IPS-20b (cell line): ENCODE results near the gene CATSPERE.
"Not testable (repeated sequence)": the region's sequence is repeated elsewhere in the genome, so short reads cannot be mapped to it uniquely, and the experiment has no call there.

Experiments used
- H3K27ac ChIP-seq: one replicate; pipeline ENCODE4 v1.5.1; 2013; ENCODE audit warnings: low read length
- H3K27me3 ChIP-seq: 2 replicates; pipeline ENCODE4 v1.6.1; 2013; ENCODE audit warnings: mild to moderate bottlenecking, low read length, inconsistent platforms; ENCODE audit not compliant: insufficient read depth
- H3K36me3 ChIP-seq: 2 replicates; pipeline ENCODE4 v1.6.1; 2013; ENCODE audit warnings: low read depth, mild to moderate bottlenecking, inconsistent platforms, low read length, moderate library complexity; ENCODE audit not compliant: insufficient read depth
- H3K4me1 ChIP-seq: 2 replicates; pipeline ENCODE4 v1.6.1; 2013; ENCODE audit warnings: mild to moderate bottlenecking, control low read depth, inconsistent platforms, low read length, moderate library complexity; ENCODE audit not compliant: insufficient read depth
- H3K4me3 ChIP-seq: 2 replicates; pipeline ENCODE4 v1.5.1; 2013; ENCODE audit warnings: mild to moderate bottlenecking, low read length, inconsistent platforms
- H3K9ac ChIP-seq: 2 replicates; pipeline ENCODE4 v1.6.1; 2013; ENCODE audit warnings: low read depth, mild to moderate bottlenecking, inconsistent platforms, low read length, moderate library complexity
- H3K9me3 ChIP-seq: 2 replicates; pipeline ENCODE4 v1.6.1; 2013; ENCODE audit warnings: mild to moderate bottlenecking, low read depth, low read length, inconsistent platforms; ENCODE audit not compliant: insufficient read depth

CATSPERE gene

GRCh38 chr1:244659694-244660093 lies 198.6 kb downstream of the CATSPERE start:
- peaks cover 22% of the 10 kb centered on the region for H3K4me1 ChIP-seq
- peaks cover 33% of the 10 kb centered on the region for H3K36me3 ChIP-seq
- no peak overlapping the region for H3K27ac ChIP-seq

DNA sequence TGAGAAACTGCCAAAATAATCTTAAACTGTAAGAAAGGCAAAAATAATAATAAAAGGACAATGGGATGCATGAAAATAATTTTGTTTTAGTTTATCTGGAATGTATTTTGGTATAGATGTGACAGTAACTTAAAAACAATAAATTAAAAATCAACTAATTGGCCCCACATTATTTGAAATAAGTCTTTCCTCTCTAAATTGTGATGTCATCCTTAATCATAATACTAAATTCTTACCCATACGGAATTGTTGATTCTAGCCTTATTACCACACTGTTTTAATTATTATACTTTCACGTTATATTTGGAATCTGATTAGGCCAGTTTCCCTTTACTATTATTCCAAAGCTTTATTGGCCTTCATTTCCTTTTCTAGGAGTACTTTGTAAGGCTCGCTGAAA lies 199.5 kb downstream of the CATSPERE start:
- Histone ChIP-seq H3K36me3 (peaks cover 33% of the 10 kb centered on the region), H3K27me3 (no peaks in the 10 kb centered on the region), H3K27ac (no peak overlapping the region), H3K4me1 (peaks cover 17% of the 10 kb centered on the region), H3K9me3 (no peaks in the 10 kb centered on the region), H3K9ac (no peak overlapping the region), H3K4me3 (no peak overlapping the region)

More at GRCh38 chr1:244659694-244660093, 198.6 kb downstream of the CATSPERE start:
- Histone ChIP-seq H3K9me3 (no peaks in the 10 kb centered on the region), H3K4me3 (no peak overlapping the region), H3K9ac (no peak overlapping the region), H3K27me3 (no peaks in the 10 kb centered on the region)

- H3K36me3 ChIP-seq, result peaks cover 33% of the 10 kb centered on the region
- H3K27me3 ChIP-seq, H3K27ac ChIP-seq, H3K4me3 ChIP-seq, H3K9ac ChIP-seq, H3K9me3 ChIP-seq: not testable (repeated sequence)
- H3K4me1 ChIP-seq, result peaks cover 12% of the 10 kb centered on the region
These were observed 200.7 kb downstream of the CATSPERE start for GRCh38 chr1:244661569-244662312.

GRCh38 chr1:244662599-244662998 lies 201.5 kb downstream of the CATSPERE start:
- Histone ChIP-seq H3K36me3 (peaks cover 25% of the 10 kb centered on the region), H3K27ac (no peak overlapping the region), H3K27me3 (no peaks in the 10 kb centered on the region), H3K4me3 (no peak overlapping the region), H3K9me3 (no peaks in the 10 kb centered on the region), H3K9ac (no peak overlapping the region), H3K4me1 (peaks cover 12% of the 10 kb centered on the region)

DNA sequence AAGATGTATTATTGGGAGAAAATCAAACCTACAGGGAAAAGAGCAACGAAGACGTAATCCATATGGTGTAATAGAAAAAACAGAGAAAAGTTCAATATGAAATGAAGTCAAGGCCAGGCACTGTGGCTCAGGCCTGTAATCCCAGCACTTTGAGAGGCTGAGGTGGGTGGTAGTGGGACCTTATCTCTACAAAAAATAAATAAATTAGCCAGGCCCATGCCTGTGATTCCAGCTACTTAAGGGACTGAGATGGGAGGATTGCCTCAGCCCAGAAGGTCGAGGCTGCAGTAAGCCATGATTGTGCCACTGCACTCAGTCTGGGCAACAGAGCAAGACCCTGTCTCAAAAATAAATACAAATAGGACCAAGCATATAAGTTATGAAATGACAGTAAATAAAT lies 203.3 kb downstream of the CATSPERE start:
- Histone ChIP-seq H3K27ac (no peak overlapping the region), H3K9ac (no peak overlapping the region), H3K9me3 (no peaks in the 10 kb centered on the region), H3K4me3 (no peak overlapping the region), H3K27me3 (no peaks in the 10 kb centered on the region), H3K36me3 (peaks cover 13% of the 10 kb centered on the region; the same call in 1 of the 2 replicates), H3K4me1 (peaks cover 4% of the 10 kb centered on the region)

DNA sequence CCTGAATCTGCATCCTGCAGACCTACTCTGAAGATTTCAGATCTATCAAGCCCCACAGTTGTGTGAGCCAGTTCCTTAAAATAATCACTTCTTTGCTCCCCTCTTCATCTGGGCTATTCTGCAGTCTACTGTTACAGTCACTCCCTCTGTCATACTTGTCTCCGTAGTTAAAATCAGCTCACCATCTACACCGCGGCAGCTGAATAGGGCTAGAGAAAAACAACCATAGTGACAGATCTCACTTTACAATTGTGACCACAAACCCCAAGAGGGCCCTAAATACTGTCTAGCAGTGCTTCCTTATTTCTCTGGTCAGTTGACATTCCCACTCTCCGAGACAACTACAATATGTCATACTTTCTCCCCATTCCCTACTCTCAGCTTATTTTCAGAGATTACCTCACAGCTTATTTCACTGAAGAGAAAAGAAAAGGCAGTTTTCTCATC lies 204.7 kb downstream of the CATSPERE start:
- Histone ChIP-seq H3K4me1 (peaks cover 4% of the 10 kb centered on the region; the same call in 1 of the 2 replicates), H3K27ac (no peak overlapping the region), H3K36me3 (peaks cover 5% of the 10 kb centered on the region; the same call in 1 of the 2 replicates)

GRCh38 chr1:244666672-244667418 lies 205.8 kb downstream of the CATSPERE start:
- not testable (repeated sequence) for H3K4me3 ChIP-seq, H3K9me3 ChIP-seq, H3K4me1 ChIP-seq, H3K27me3 ChIP-seq, H3K36me3 ChIP-seq, H3K27ac ChIP-seq, H3K9ac ChIP-seq

More for the DNA sequence above, 204.7 kb downstream of the CATSPERE start:
- H3K9me3 ChIP-seq, result no peaks in the 10 kb centered on the region
- H3K9ac ChIP-seq, result no peak overlapping the region
- H3K4me3 ChIP-seq, result no peak overlapping the region
- no peaks in the 10 kb centered on the region for H3K27me3 ChIP-seq

DNA sequence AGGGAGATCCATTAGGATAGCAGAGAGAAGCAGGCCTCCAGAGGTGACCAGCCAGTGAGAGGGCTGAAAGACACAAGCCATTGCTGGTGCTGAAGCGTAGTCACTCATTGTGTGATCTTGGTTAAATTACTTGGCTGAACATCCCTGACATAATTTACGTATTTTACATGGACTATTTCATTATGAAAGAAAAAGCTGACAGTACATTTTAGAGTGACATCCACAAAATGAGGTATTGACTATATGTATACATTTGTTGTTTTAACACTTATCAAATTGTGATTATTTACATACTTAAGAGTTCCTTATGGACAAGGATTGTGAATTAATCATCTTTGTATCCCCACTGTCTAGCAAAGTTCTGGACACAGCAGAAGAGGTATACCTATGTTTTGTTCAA lies 206.7 kb downstream of the CATSPERE start:
- Histone ChIP-seq H3K27ac (no peak overlapping the region), H3K9ac (no peak overlapping the region), H3K27me3 (no peaks in the 10 kb centered on the region), H3K4me3 (no peak overlapping the region), H3K36me3 (peaks cover 10% of the 10 kb centered on the region; the same call in 1 of the 2 replicates), H3K4me1 (peaks cover 4% of the 10 kb centered on the region; the same call in 1 of the 2 replicates), H3K9me3 (no peaks in the 10 kb centered on the region)

DNA sequence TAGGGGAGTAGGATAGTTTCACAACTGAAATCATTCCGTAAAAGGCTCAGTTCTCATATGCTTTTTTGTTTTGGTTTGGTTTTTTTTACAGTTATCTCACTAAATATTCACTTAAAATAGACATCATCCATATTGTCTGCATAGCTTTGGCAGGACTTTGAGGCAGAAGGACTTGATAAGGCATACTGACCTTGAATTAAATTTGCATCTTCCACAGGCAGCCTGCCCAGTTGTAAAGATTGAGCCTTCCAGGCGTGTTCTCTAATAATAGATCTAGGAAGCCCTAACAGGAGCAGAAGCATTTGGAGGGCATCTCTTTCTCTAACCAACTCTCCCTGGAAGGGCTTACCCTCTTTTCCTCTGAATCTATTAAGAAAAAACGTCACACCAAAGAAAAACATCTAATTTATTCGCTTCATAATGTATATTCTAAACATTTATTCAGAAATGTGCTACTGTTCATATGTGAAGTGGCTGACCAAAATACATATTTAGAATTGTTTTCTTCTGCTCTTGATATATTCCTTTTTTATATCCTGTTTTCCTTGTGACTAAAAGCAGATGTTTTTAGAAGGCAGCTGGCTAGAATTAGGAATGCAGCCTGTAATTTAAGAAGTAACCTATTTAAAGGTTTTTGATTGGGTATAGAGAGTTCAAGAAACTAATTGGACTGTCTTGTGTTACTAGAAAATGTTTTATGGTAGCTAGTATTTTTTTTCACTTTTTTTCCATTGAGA lies 212.0 kb downstream of the CATSPERE start:
- no peak overlapping the region for H3K4me3 ChIP-seq
- no peak overlapping the region for H3K27ac ChIP-seq
- H3K9ac ChIP-seq, result no peak overlapping the region
- no peaks in the 10 kb centered on the region; the same call in 1 of the 2 replicates for H3K4me1 ChIP-seq
- H3K27me3 ChIP-seq, result no peaks in the 10 kb centered on the region
- H3K9me3 ChIP-seq, result no peaks in the 10 kb centered on the region
- H3K36me3 ChIP-seq, result peaks cover 19% of the 10 kb centered on the region; the same call in 1 of the 2 replicates

GRCh38 chr1:244674446-244674845 lies 213.4 kb downstream of the CATSPERE start:
- Histone ChIP-seq H3K36me3 (peaks cover 24% of the 10 kb centered on the region; the same call in 1 of the 2 replicates), H3K4me1 (no peaks in the 10 kb centered on the region; the same call in 1 of the 2 replicates), H3K9ac (no peak overlapping the region), H3K9me3 (no peaks in the 10 kb centered on the region), H3K4me3 (no peak overlapping the region), H3K27ac (no peak overlapping the region), H3K27me3 (no peaks in the 10 kb centered on the region)

DNA sequence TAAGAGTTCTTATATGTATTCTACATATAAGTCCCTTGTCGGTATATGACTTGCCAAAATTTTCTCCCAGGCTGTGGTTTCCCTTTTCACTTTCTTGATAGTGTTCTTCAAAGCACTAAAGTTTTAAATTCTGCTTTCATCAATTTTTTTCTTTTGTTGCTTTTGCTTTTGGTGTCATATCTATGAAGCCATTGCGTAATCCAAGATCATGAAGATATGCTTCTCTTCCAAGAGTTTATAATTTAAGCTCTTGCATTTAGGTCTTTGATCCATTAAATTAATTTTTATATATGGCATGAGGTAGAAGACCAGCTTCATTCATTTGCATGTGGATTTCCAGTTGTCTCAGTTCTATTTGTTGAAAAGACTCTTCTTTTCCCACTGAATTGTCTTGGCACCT lies 214.1 kb downstream of the CATSPERE start:
- H3K4me1 ChIP-seq, result no peaks in the 10 kb centered on the region; the same call in 1 of the 2 replicates
- H3K27ac ChIP-seq, result no peak overlapping the region
- no peak overlapping the region for H3K4me3 ChIP-seq
- peaks cover 27% of the 10 kb centered on the region; the same call in 1 of the 2 replicates for H3K36me3 ChIP-seq
- no peaks in the 10 kb centered on the region for H3K9me3 ChIP-seq
- H3K9ac ChIP-seq, result no peak overlapping the region
- no peaks in the 10 kb centered on the region for H3K27me3 ChIP-seq
